ENCODE results near the gene CNN3. TPM values are rescaled to one million over a fixed set of nuclear protein-coding genes. Genes with fewer than 3 reads are reported as not detected.

The CNN3 gene
- total RNA-seq, 1 experiment from 2014 or later, result 106 TPM

DNA sequence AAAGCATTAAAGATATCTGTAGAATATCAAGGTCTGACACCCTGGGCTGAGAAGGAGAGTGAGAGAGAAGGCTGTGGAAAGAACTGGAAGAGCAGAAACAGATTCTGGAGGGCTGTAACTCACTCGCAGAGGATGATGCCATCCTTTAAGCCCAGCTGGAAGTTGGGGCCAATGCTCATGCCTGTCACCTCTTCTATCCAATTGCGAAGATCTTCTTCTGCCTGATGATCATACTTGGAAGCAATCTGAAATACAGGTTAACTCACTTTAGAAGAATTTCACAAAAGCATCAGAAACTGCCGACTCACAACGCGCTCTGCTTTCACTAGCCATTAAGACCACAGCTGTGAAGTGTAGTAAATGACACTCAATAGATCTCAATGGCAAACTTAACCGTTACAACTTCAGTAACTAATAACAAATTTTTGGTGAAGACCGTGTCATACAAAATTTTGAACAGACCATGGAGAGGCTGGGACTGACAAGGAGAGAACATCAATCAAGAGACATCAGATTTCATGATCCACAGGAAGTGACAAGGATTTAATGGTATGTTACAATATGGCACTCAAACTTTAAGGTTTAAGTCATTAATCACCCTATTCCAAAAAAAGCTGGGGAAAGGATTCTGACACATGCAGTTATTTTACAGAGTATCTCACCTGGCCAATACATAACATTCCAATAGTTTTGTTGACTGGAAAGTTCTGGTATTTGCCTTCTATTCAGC, 23.5 kb downstream of the CNN3 start:
- peak; percentile 34 for DNase-seq (ENCODE audit: low read depth)
- in situ Hi-C loops (cut with HindIII; ENCODE audit: low pct_unique_long_range_greater_than_20kb, low sequenced_read_pairs), result no loop called here

DNA sequence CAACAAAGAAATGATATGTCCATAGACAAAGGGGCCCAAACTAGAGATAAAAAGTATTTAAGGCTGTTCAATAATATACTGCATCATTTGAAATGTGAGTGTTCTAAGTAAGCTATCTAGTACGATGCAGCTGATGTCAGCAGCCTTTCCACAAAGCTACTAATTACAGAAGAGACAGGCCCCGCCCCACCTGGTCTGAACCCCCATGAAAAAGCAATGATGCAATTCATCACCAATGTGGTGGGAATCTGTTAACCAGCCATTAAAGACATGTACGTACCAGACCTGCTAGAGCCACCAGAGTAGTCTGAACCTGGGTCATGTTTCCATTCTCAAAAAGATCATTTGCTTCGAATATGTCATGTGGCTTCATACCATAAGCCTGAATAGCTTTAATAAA, 25.1 kb downstream of the CNN3 start:
- DNase-seq (ENCODE audit: low read depth), result no peak
- in situ Hi-C loops (cut with HindIII; ENCODE audit: low pct_unique_long_range_greater_than_20kb, low sequenced_read_pairs), result no loop called here

GRCh38 chr1:94899756-94900155, 27.2 kb downstream of the CNN3 start:
- DNase-seq (ENCODE audit: low read depth), result no peak

DNA sequence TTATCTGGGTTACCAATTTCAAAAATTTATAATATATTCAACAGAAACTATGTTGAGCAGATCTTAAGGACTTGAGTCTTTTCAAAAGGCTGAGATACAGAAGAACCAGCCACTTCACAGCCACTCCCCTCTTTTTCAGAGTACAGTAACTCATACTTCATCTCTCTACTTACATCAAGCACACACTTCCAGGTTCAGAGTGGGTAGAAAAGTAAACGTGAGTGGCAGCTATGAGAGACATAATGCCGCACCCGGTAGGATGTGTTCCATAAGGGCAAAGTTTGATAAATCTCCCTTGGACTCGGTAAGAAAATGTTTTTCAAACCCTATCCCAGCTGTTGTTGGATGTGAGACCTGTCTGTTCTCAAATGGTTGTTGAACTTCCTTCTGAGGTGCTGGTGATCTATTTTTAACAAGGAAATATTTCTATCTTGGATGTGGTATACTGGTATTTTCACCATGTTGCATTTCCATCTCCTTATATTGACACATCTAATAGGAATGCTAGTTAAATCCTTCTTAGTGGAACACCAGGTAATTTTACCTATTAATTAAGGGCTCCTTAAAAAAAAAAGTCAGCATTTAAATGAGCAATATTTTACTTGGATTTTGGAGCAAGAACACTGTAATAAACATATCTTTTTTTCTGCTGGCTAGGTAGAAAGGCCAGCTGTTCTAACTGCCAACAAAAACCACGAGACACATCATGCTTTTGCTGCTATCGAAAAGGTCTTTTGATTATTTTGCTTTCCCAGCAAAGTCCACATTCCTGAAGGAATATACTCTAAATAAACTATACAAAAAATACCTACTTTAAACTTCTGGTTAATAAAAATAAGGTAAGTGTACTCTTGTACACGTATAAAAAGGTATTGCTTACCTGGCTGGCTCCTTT, 28.2 kb downstream of the CNN3 start:
- in situ Hi-C loops (cut with HindIII; ENCODE audit: low pct_unique_long_range_greater_than_20kb, low sequenced_read_pairs), result no loop called here
- DNase-seq (ENCODE audit: low read depth), result no peak

More at GRCh38 chr1:94899756-94900155, 27.2 kb downstream of the CNN3 start:
- in situ Hi-C loops (cut with HindIII; ENCODE audit: low pct_unique_long_range_greater_than_20kb, low sequenced_read_pairs), result no loop called here

GRCh38 chr1:94895518-94895917, 31.4 kb downstream of the CNN3 start:
- DNase-seq (ENCODE audit: low read depth), result no peak

GRCh38 chr1:94894630-94895029, 32.3 kb downstream of the CNN3 start:
- in situ Hi-C loops (cut with HindIII; ENCODE audit: low pct_unique_long_range_greater_than_20kb, low sequenced_read_pairs), result no loop called here
- no peak for DNase-seq (ENCODE audit: low read depth)

More at GRCh38 chr1:94895518-94895917, 31.4 kb downstream of the CNN3 start:
- in situ Hi-C loops (cut with HindIII; ENCODE audit: low pct_unique_long_range_greater_than_20kb, low sequenced_read_pairs), result no loop called here

DNA sequence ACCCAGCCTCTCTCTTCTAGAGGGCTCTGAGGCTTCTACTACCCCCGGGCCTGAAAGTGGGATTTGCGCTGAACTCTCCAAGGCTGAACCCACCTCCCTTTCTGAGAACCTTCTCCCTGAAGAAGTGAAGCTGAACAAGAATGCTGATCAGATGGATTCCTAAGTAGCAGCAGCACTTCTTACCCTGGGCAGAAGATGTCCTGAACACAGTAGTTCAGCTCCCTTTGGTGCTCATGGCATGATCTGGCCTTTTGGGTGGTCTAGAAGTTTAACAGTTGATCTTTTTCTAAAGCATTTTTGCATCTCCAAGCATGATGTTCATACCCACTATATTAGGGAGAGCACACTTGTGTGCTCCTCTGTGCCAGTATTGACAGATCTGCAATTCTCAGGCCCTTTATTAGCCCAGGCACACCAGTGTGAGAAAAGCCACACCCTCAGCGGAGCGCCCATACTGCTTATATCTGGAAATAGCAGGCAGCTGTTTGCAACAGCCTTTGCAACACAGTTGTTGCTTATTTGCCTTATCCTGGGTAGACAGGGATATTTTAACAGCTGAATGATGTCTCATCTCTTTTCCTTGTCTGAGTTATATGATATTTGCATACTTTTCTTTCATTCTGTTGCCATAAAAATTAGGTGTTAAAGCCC, 34.2 kb downstream of the CNN3 start:
- in situ Hi-C loops (cut with HindIII; ENCODE audit: low pct_unique_long_range_greater_than_20kb, low sequenced_read_pairs), result no loop called here
- DNase-seq (ENCODE audit: low read depth), result no peak

DNA sequence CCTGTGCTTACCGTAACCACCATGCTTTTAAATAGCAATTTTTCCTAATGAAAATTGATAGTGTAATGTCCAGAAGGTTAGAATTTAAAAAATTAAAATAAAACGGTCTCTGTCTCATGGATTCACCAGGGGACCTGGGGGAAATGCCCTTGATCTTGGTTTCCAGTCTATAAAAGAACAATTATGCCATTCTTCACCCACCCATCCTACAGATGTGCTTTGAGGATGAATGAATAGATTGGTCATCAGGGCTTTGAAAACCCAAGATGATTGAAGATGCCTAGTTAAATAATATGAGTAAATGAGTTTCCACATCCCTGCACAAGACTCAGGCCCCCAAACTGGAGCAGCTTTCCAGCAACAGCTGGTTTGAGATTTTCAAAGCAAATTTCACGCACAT, 38.7 kb downstream of the CNN3 start:
- no peak for DNase-seq (ENCODE audit: low read depth)
- in situ Hi-C loops (cut with HindIII; ENCODE audit: low pct_unique_long_range_greater_than_20kb, low sequenced_read_pairs), result no loop called here

GRCh38 chr1:94887603-94888171, 39.2 kb downstream of the CNN3 start:
- in situ Hi-C loops (cut with HindIII; ENCODE audit: low pct_unique_long_range_greater_than_20kb, low sequenced_read_pairs), result no loop called here
- DNase-seq (ENCODE audit: low read depth), result no peak

DNA sequence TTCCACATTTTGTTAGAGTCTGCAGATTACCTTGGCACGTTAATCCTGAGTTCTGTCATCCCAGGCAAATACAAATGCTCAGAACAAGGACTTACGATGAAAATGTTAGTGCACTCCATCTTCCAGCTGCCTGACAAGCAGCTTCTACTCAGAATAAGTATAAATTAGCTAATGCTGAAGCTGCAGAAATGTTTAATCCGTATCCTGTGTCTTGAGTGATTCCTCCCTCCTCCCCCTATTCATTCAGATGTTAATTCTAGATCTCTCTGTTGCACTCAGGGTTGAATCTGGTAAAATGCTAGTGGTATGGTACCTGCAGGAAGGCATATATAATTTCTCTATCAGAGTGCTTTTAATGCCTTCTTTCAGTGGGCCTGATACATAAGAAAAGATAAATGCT, 39.8 kb downstream of the CNN3 start:
- DNase-seq (ENCODE audit: low read depth), result no peak
- in situ Hi-C loops (cut with HindIII; ENCODE audit: low pct_unique_long_range_greater_than_20kb, low sequenced_read_pairs), result no loop called here

GRCh38 chr1:94886361-94886760, 40.5 kb downstream of the CNN3 start:
- in situ Hi-C loops (cut with HindIII; ENCODE audit: low pct_unique_long_range_greater_than_20kb, low sequenced_read_pairs), result no loop called here
- DNase-seq (ENCODE audit: low read depth), result no peak

- in situ Hi-C loops (cut with HindIII; ENCODE audit: low pct_unique_long_range_greater_than_20kb, low sequenced_read_pairs), result no loop called here
- DNase-seq (ENCODE audit: low read depth), result no peak
Measured at GRCh38 chr1:94884507-94884906, 42.4 kb downstream of the CNN3 start.

- in situ Hi-C loops (cut with HindIII; ENCODE audit: low pct_unique_long_range_greater_than_20kb, low sequenced_read_pairs), result no loop called here
- DNase-seq (ENCODE audit: low read depth), result no peak
Measured at GRCh38 chr1:94884106-94884505, 42.8 kb downstream of the CNN3 start.

GRCh38 chr1:94883691-94884090, 43.2 kb downstream of the CNN3 start:
- in situ Hi-C loops (cut with HindIII; ENCODE audit: low pct_unique_long_range_greater_than_20kb, low sequenced_read_pairs), result no loop called here
- no peak for DNase-seq (ENCODE audit: low read depth)

DNA sequence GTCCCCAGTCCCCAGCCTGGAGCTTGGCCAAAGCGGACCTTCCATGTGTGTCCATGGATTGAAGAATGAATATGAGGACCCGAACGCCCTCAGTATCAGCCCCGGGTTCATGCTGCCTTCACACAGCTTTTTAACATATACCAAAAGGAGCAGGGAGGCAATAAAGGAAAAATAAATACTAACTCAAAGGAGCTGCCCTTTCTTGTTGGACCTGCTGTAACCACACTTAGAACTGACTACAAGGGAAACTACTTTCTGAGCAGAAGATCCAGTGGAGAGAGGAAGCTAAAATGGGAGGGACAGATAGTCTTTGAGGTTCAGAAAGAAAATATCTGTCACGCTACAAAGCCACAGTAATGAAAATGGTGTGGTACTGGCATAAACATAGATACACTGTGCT, 48.6 kb downstream of the CNN3 start:
- no peak for DNase-seq (ENCODE audit: low read depth)
- in situ Hi-C loops (cut with HindIII; ENCODE audit: low pct_unique_long_range_greater_than_20kb, low sequenced_read_pairs), result no loop called here

DNA sequence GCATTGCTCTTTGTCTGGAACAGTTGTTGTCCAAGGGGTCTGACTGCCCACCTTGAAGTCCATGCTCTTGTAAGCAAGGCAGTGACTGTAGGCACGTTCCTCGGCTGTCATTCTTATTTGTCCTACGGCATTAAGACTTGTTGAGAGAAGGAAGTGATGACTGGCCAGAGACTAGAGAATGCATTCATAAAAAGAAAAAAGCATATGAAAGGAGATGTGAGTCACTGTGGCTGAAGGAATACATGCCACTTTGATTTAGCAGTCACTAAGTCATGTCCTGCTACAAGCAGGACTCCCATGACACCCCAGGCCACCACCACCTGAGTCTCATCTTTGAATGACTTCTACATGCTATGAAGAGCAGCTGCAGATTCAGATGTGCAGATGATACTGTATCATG, 50.5 kb downstream of the CNN3 start:
- in situ Hi-C loops (cut with HindIII; ENCODE audit: low pct_unique_long_range_greater_than_20kb, low sequenced_read_pairs), result no loop called here
- no peak for DNase-seq (ENCODE audit: low read depth)

- in situ Hi-C loops (cut with HindIII; ENCODE audit: low pct_unique_long_range_greater_than_20kb, low sequenced_read_pairs), result no loop called here
- DNase-seq (ENCODE audit: low read depth), result no peak
Measured at GRCh38 chr1:94875794-94876193, 51.1 kb downstream of the CNN3 start.

GRCh38 chr1:94874423-94874822, 52.5 kb downstream of the CNN3 start:
- in situ Hi-C loops (cut with HindIII; ENCODE audit: low pct_unique_long_range_greater_than_20kb, low sequenced_read_pairs), result no loop called here

More at GRCh38 chr1:94874423-94874822, 52.5 kb downstream of the CNN3 start:
- DNase-seq (ENCODE audit: low read depth), result no peak
